HepG2 (cell line): ENCODE data around the gene CCR9. TPM values are rescaled to one million over a fixed set of nuclear protein-coding genes. Genes with fewer than 3 reads are reported as not detected.

Experiments used
- ATAC-seq: fragments of 200-7000 bp; cut with Tn5 transposase; 3 replicates; pipeline ENCODE4 v1.9.1; 2020; ENCODE audit warnings: mild to moderate bottlenecking, moderate library complexity
- BruUV-seq: library from RNA; stranded (reverse); fragments of 400-500 nt; replicated peaks from 2 replicates; lab custom pipeline; 2021; lab: Mats Ljungman, UMichigan
- CTCF ChIA-PET: fragments of 300-600 bp; formaldehyde crosslinking; extraction: SDS; loops from one replicate; lab custom pipeline; 2021; ENCODE audit warnings: low total read pairs, inconsistent platforms, low intra/inter-chr PET ratio; lab: Yijun Ruan, JAX
- POLR2A ChIA-PET: fragments of 350-600 bp; sonication (Branson Sonifier 250); formaldehyde crosslinking; loops from one replicate; lab custom pipeline; 2020; ENCODE audit warnings: antibody characterized with exemption, inconsistent platforms; lab: Yijun Ruan, JAX
- DNase-seq: peaks from one replicate; pipeline ENCODE4 v3.0.0-alpha.2; 2015; ENCODE audit warnings: low spot score
- FAIRE-seq: peaks from 3 replicates; lab custom pipeline; 2011; peaks lifted over from hg19 to GRCh38; lab: Jason Lieb, UNC
- H2AFZ ChIP-seq: one replicate; pipeline ENCODE4 v1.6.1; 2011; ENCODE audit warnings: low read length, inconsistent platforms
- H3K27ac ChIP-seq: fragments of 300-600 bp; 3 replicates; pipeline ENCODE4 v1.8.0; 2011; ENCODE audit warnings: mixed run types, mild to moderate bottlenecking, mixed read lengths, low read length, inconsistent platforms; ENCODE audit not compliant: insufficient read depth; ENCODE audit errors: extremely low read length
- H3K27me3 ChIP-seq, 2 experiments: fragments of 200-600 bp in 1 of 2; 2 replicates in 1 of 2; 3 replicates in 1 of 2; pipeline versions ENCODE4 v1.6.0 to v1.8.0; 2011; ENCODE audit warnings: low read length in 2 of 2, mild to moderate bottlenecking in 2 of 2, moderate library complexity in 2 of 2, inconsistent platforms in 1 of 2; ENCODE audit not compliant: insufficient read depth in 2 of 2, control insufficient read depth in 1 of 2
- H3K36me3 ChIP-seq, 2 experiments: fragments of 200-600 bp in 1 of 2; replicated peaks in 1 of 2; 2 replicates in 1 of 2; 3 replicates in 1 of 2; pipeline versions ENCODE4 v1.5.1 to v1.8.0; 2011; ENCODE audit warnings: low read length in 2 of 2, inconsistent platforms in 1 of 2; ENCODE audit not compliant: insufficient read depth in 2 of 2, control insufficient read depth in 1 of 2
- H3K4me1 ChIP-seq: 2 replicates; pipeline ENCODE4 v1.5.1; 2012; ENCODE audit warnings: low read length, inconsistent platforms; ENCODE audit not compliant: insufficient read depth
- H3K4me2 ChIP-seq: 2 replicates; pipeline ENCODE4 v1.6.0; 2011; ENCODE audit warnings: low read depth, low read length, inconsistent platforms
- H3K4me3 ChIP-seq, 3 experiments: fragments of 200-600 bp in 1 of 3; sonication (generic), shearing (Covaris generic) in 1 of 3; replicated peaks in 1 of 3; 2 replicates each; pipeline ENCODE4 v1.5.1; 2011 to 2016; ENCODE audit warnings: low read length in 3 of 3, inconsistent platforms in 2 of 3, low read depth in 2 of 3, mild to moderate bottlenecking in 2 of 3, control low read depth in 1 of 3, mixed read lengths in 1 of 3; ENCODE audit not compliant: insufficient read depth in 1 of 3
- H3K79me2 ChIP-seq: one replicate; pipeline ENCODE4 v1.6.1; 2011; ENCODE audit warnings: low read length, inconsistent platforms; ENCODE audit not compliant: insufficient read depth
- H3K9ac ChIP-seq: 2 replicates; pipeline ENCODE4 v1.6.0; 2011; ENCODE audit warnings: mild to moderate bottlenecking, low read depth, low read length, inconsistent platforms; ENCODE audit not compliant: insufficient read depth
- H3K9me3 ChIP-seq: 2 replicates; pipeline ENCODE4 v1.5.1; 2012; ENCODE audit warnings: mild to moderate bottlenecking, low read length
- H4K20me1 ChIP-seq: 2 replicates; pipeline ENCODE4 v1.6.0; 2011; ENCODE audit warnings: inconsistent platforms, mild to moderate bottlenecking, low read length, moderate library complexity; ENCODE audit not compliant: insufficient read depth
- EEA1 ChIP-seq: sonication (generic); formaldehyde crosslinking; IDR thresholded peaks from 2 replicates; pipeline ENCODE4 v1.5.1; 2020; ENCODE audit warnings: mild to moderate bottlenecking, missing genetic modification reagents, borderline replicate concordance
- GTF3A ChIP-seq: sonication (generic); formaldehyde crosslinking; conservative IDR thresholded peaks from 2 replicates; pipeline ENCODE4 v1.4.0; 2020; ENCODE audit warnings: mild to moderate bottlenecking, missing genetic modification reagents
- HHEX ChIP-seq: IDR thresholded peaks from 2 replicates; pipeline ENCODE4 v1.6.1; 2016; ENCODE audit warnings: control low read depth
- HMG20A ChIP-seq: IDR thresholded peaks from 2 replicates; pipeline ENCODE4 v1.6.1; 2016; ENCODE audit warnings: borderline replicate concordance
- HNRNPLL ChIP-seq: fragments of 200-400 bp; formaldehyde crosslinking; IDR thresholded peaks from 2 replicates; pipeline ENCODE4 v1.6.1; 2017; ENCODE audit warnings: mild to moderate bottlenecking, low read depth, low read length; ENCODE audit not compliant: poor library complexity, severe bottlenecking
- KAT2B ChIP-seq: fragments of 150-350 bp; IDR thresholded peaks from 2 replicates; pipeline ENCODE4 v1.6.1; 2014; ENCODE audit warnings: low read depth, low read length, borderline replicate concordance
- MLX ChIP-seq: IDR thresholded peaks from 2 replicates; pipeline ENCODE4 v1.6.1; 2016
- PHF5A ChIP-seq: IDR thresholded peaks from one replicate; pipeline ENCODE4 v1.6.1; 2018; ENCODE audit warnings: low read depth, missing genetic modification reagents; ENCODE audit not compliant: unreplicated experiment
- SIN3B ChIP-seq: fragments of 150-350 bp; IDR thresholded peaks from 2 replicates; pipeline ENCODE4 v1.6.1; 2014; ENCODE audit warnings: low read length
- TIGD3 ChIP-seq: sonication (generic); formaldehyde crosslinking; IDR thresholded peaks from 2 replicates; pipeline ENCODE4 v1.5.1; 2020; ENCODE audit warnings: mild to moderate bottlenecking, missing genetic modification reagents, borderline replicate concordance
- XRCC5 ChIP-seq: fragments of 200-400 bp; formaldehyde crosslinking; optimal IDR thresholded peaks from 2 replicates; pipeline ENCODE3; 2017; ENCODE audit warnings: mild to moderate bottlenecking, low read length
- ZNF274 ChIP-seq: sonication (generic); formaldehyde crosslinking; IDR thresholded peaks from 2 replicates; pipeline ENCODE4 v1.5.1; 2020; ENCODE audit warnings: mild to moderate bottlenecking, missing genetic modification reagents
- ZNF552 ChIP-seq: sonication (generic); formaldehyde crosslinking; IDR thresholded peaks from 2 replicates; pipeline ENCODE4 v1.9.0; 2022; ENCODE audit warnings: missing genetic modification reagents, mild to moderate bottlenecking, borderline replicate concordance
- ZNF737 ChIP-seq: sonication (generic); formaldehyde crosslinking; IDR thresholded peaks from 2 replicates; pipeline ENCODE4 v1.5.0; 2020; ENCODE audit warnings: missing genetic modification reagents, mild to moderate bottlenecking, borderline replicate concordance
- ZSCAN12 ChIP-seq: sonication (generic); formaldehyde crosslinking; IDR thresholded peaks from 2 replicates; pipeline ENCODE4 v1.9.0; 2021; ENCODE audit warnings: mild to moderate bottlenecking, missing genetic modification reagents
- WGBS: methylation state at CpG from one replicate; pipeline ENCODE4 v1.1.6; 2017; ENCODE audit warnings: low lambda C conversion rate; 5-methylcytosine and 5-hydroxymethylcytosine counted together
- in situ Hi-C: cut with HindIII; loops from 2 replicates; pipeline ENCODE4 v1.10.0; 2017; ENCODE audit warnings: low pct_unique_long_range_greater_than_20kb; ENCODE audit not compliant: extremely low pct_ligation_motif_present
- intact Hi-C: fragments of 100-400 bp; cut with micrococcal nuclease; formaldehyde crosslinking; loops from one replicate; pipeline ENCODE4 v1.10.0; 2022; ENCODE audit not compliant: unreplicated experiment
- polyA plus RNA-seq, 8 experiments: library from polyadenylated mRNA; depleted of rRNA in 3 of 8; stranded (reverse) in 7 of 8; unstranded in 1 of 8; fragments of >200 nt; fragmentation: Illumina TruSeq in 4 of 8; extraction: Trizol in 4 of 8; gene quantifications; 2 replicates each; pipeline versions ENCODE4 v1.2.1 to v1.2.3, GENCODE V29; 2011 to 2016; ENCODE audit warnings: low read depth in 4 of 8, missing spikeins in 1 of 8, mixed read lengths in 1 of 8; ENCODE audit not compliant: insufficient read depth in 1 of 8
- total RNA-seq, 5 experiments: library from RNA; depleted of rRNA; stranded (reverse); fragments of >200 nt; fragmentation: Illumina TruSeq; extraction: Trizol; gene quantifications; 2 replicates each; pipeline ENCODE4 v1.2.3, GENCODE V29; 2016; ENCODE audit warnings: low read depth in 1 of 5

CCR9 gene
- total and polyA plus RNA-seq, 2 of the 13 experiments (the other 11 are each of a cell fraction or from before 2014, with no cell fraction given), result not detected

- TF ChIP-seq HNRNPLL, result no peak
- no peak for TF ChIP-seq KAT2B
- TF ChIP-seq ZNF552 (CRISPR knock-in tag), result no peak
- TF ChIP-seq GTF3A (CRISPR knock-in tag), result no peak
- no peak for TF ChIP-seq ZNF737 (CRISPR knock-in tag)
- TF ChIP-seq HMG20A (CRISPR knock-in tag), result no peak
- no peak for TF ChIP-seq EEA1
- 0 out of 2 replicates have a peak, but pooled peaks have one; percentile 53 for TF ChIP-seq ZNF274 (CRISPR knock-in tag)
- peak; percentile 17 for TF ChIP-seq XRCC5
- no peak for TF ChIP-seq ZSCAN12 (CRISPR knock-in tag)
- no peak for TF ChIP-seq TIGD3 (CRISPR knock-in tag)
- TF ChIP-seq, all 625 proteins: peak for 8
Measured at GRCh38 chr3:45938864-45939263, 52.5 kb downstream of the CCR9 start (continued).

- in situ Hi-C loops, result loop anchor here (5.0 kb wide), 1 partner anchor 138 kb away; no protein-coding TSS in a partner anchor
- BruUV-seq, result no TSS peak
- no peak for TF ChIP-seq PHF5A (CRISPR knock-in tag)
- TF ChIP-seq KAT2B, result no peak
- no peak for TF ChIP-seq SIN3B
- no peak for TF ChIP-seq MLX (CRISPR knock-in tag)
- no peak for TF ChIP-seq HHEX
- TF ChIP-seq, all 625 proteins: peak for 0
- H4K20me1 ChIP-seq, result no peaks in the 10 kb centered on the region
- H3K27ac ChIP-seq, result no peak overlapping the region
- no peaks in the 10 kb centered on the region for H3K9me3 ChIP-seq
- CTCF ChIA-PET, result interaction anchor here (6.2 kb wide), 1 partner anchor 139 kb away, joined by 126 read pairs; no protein-coding TSS in a partner anchor
- no peak overlapping the region for H3K9ac ChIP-seq
- intact Hi-C loops, result no loop called here
- no peak overlapping the region for H2AFZ ChIP-seq
- no peaks in the 10 kb centered on the region for H3K27me3 ChIP-seq
- H3K4me2 ChIP-seq, result no peak overlapping the region
- no peaks in the 10 kb centered on the region for H3K4me1 ChIP-seq
- 97% methylated on average over 3 of the region's 5 CpGs for WGBS
- POLR2A ChIA-PET, result no interaction called here
- H3K4me3 ChIP-seq, result no peak overlapping the region
- peaks cover 4 to 34% of the 10 kb centered on the region in 2 experiments for H3K36me3 ChIP-seq
- no peaks in the 10 kb centered on the region for H3K79me2 ChIP-seq
- no peak for FAIRE-seq
- DNase-seq, result no peak
- ATAC-seq, result peak; percentile 53
Measured at GRCh38 chr3:45939341-45939771, 53.0 kb downstream of the CCR9 start.
